ENCODE measurements around the gene PRDM15. TPM values are rescaled to one million over a fixed set of nuclear protein-coding genes. Genes with fewer than 3 reads are reported as not detected.

The PRDM15 gene
- total RNA-seq, 1 experiment from 2014 or later: 10.4 TPM

GRCh38 chr21:41802198-41802584, 77.0 kb downstream of the PRDM15 start:
- intact Hi-C loops (cut with micrococcal nuclease; ENCODE audit: unreplicated experiment): no loop called here
- no peak overlapping the region for H3K27ac Mint-ChIP-seq (ENCODE audit: unreplicated experiment)
- no TSS peak for BruUV-seq (replicated peaks)
- no peaks in the 10 kb centered on the region for H3K4me1 Mint-ChIP-seq (ENCODE audit: low read depth, unreplicated experiment)
- CTCF ChIA-PET: no interaction called here
- TF ChIP-seq CTCF (IDR thresholded peaks at IDR 0.05; ENCODE audit: unreplicated experiment): no peak
- no peaks in the 10 kb centered on the region for H3K36me3 Mint-ChIP-seq (ENCODE audit: insufficient read depth, unreplicated experiment)
- H3K4me3 Mint-ChIP-seq (ENCODE audit: low read depth, unreplicated experiment): no peak overlapping the region
- no peak for DNase-seq
- H3K27me3 Mint-ChIP-seq (ENCODE audit: unreplicated experiment): no peaks in the 10 kb centered on the region
- no peaks in the 10 kb centered on the region for H3K9me3 Mint-ChIP-seq (ENCODE audit: low read depth, unreplicated experiment)

GRCh38 chr21:41801321-41802197, 77.6 kb downstream of the PRDM15 start:
- intact Hi-C loops (cut with micrococcal nuclease; ENCODE audit: unreplicated experiment): no loop called here

GRCh38 chr21:41800425-41801320, 78.5 kb downstream of the PRDM15 start:
- H3K27me3 Mint-ChIP-seq (ENCODE audit: unreplicated experiment): no peaks in the 10 kb centered on the region
- no peaks in the 10 kb centered on the region for H3K36me3 Mint-ChIP-seq (ENCODE audit: insufficient read depth, unreplicated experiment)
- no peak for TF ChIP-seq CTCF (IDR thresholded peaks at IDR 0.05; ENCODE audit: unreplicated experiment)
- H3K4me3 Mint-ChIP-seq (ENCODE audit: low read depth, unreplicated experiment): no peak overlapping the region
- no peak for DNase-seq
- no TSS peak for BruUV-seq (replicated peaks)
- intact Hi-C loops (cut with micrococcal nuclease; ENCODE audit: unreplicated experiment): no loop called here
- H3K27ac Mint-ChIP-seq (ENCODE audit: unreplicated experiment): no peak overlapping the region
- H3K4me1 Mint-ChIP-seq (ENCODE audit: low read depth, unreplicated experiment): no peaks in the 10 kb centered on the region
- no peaks in the 10 kb centered on the region for H3K9me3 Mint-ChIP-seq (ENCODE audit: low read depth, unreplicated experiment)
- CTCF ChIA-PET: no interaction called here

More at GRCh38 chr21:41801321-41802197, 77.6 kb downstream of the PRDM15 start:
- no peaks in the 10 kb centered on the region for H3K9me3 Mint-ChIP-seq (ENCODE audit: low read depth, unreplicated experiment)
- no peak for TF ChIP-seq CTCF (IDR thresholded peaks at IDR 0.05; ENCODE audit: unreplicated experiment)
- H3K4me3 Mint-ChIP-seq (ENCODE audit: low read depth, unreplicated experiment): no peak overlapping the region
- no peaks in the 10 kb centered on the region for H3K27me3 Mint-ChIP-seq (ENCODE audit: unreplicated experiment)
- H3K27ac Mint-ChIP-seq (ENCODE audit: unreplicated experiment): no peak overlapping the region
- H3K4me1 Mint-ChIP-seq (ENCODE audit: low read depth, unreplicated experiment): no peaks in the 10 kb centered on the region
- BruUV-seq (replicated peaks): no TSS peak
- CTCF ChIA-PET: no interaction called here
- no peak for DNase-seq
- H3K36me3 Mint-ChIP-seq (ENCODE audit: insufficient read depth, unreplicated experiment): no peaks in the 10 kb centered on the region

- TF ChIP-seq CTCF (IDR thresholded peaks at IDR 0.05; ENCODE audit: unreplicated experiment): no peak
- BruUV-seq (replicated peaks): no TSS peak
- H3K27ac Mint-ChIP-seq (ENCODE audit: unreplicated experiment): no peak overlapping the region
- intact Hi-C loops (cut with micrococcal nuclease; ENCODE audit: unreplicated experiment): no loop called here
- no peaks in the 10 kb centered on the region for H3K27me3 Mint-ChIP-seq (ENCODE audit: unreplicated experiment)
- H3K9me3 Mint-ChIP-seq (ENCODE audit: low read depth, unreplicated experiment): no peaks in the 10 kb centered on the region
- no peaks in the 10 kb centered on the region for H3K36me3 Mint-ChIP-seq (ENCODE audit: insufficient read depth, unreplicated experiment)
- H3K4me3 Mint-ChIP-seq (ENCODE audit: low read depth, unreplicated experiment): no peak overlapping the region
- no peaks in the 10 kb centered on the region for H3K4me1 Mint-ChIP-seq (ENCODE audit: low read depth, unreplicated experiment)
- DNase-seq: no peak
- CTCF ChIA-PET: no interaction called here
These were observed 79.4 kb downstream of the PRDM15 start for GRCh38 chr21:41799763-41800162.

Measured in Calu3 (cell line).